Measurements from ENCODE around the gene FSTL3.

The FSTL3 gene

DNA sequence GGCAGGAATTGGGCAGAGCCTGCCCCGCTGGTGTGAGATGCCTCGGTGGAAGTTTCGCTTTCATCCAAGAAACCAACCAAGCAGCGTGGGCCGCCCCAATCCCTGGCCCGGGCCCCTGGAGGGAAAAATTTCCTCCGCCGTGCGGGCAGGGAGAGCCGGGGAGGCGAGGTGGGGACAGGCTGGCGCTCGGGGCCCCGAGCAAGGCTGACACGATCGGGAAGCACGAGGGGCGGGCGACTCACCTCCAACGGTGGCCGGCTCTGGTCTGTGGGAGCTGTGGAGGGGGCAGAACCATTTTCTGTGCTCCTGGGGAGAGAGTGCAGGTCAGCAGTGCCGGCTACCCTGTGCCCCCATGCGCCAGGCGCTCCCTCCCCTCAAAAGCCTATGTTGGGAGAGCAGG lies 24.2 kb upstream of the FSTL3 start:
- H3K4me3 ChIP-seq (ENCODE audit: low read depth, low read length), result no peak overlapping the region
- no peak for DNase-seq (ENCODE audit: low read depth, low spot score)
- TF ChIP-seq, protein P1, sequence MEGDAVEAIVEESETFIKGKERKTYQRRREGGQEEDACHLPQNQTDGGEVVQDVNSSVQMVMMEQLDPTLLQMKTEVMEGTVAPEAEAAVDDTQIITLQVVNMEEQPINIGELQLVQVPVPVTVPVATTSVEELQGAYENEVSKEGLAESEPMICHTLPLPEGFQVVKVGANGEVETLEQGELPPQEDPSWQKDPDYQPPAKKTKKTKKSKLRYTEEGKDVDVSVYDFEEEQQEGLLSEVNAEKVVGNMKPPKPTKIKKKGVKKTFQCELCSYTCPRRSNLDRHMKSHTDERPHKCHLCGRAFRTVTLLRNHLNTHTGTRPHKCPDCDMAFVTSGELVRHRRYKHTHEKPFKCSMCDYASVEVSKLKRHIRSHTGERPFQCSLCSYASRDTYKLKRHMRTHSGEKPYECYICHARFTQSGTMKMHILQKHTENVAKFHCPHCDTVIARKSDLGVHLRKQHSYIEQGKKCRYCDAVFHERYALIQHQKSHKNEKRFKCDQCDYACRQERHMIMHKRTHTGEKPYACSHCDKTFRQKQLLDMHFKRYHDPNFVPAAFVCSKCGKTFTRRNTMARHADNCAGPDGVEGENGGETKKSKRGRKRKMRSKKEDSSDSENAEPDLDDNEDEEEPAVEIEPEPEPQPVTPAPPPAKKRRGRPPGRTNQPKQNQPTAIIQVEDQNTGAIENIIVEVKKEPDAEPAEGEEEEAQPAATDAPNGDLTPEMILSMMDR (IDR thresholded peaks at IDR 0.05; ENCODE audit: low read depth, low read length), result no peak
- in situ Hi-C loops (cut with HindIII; ENCODE audit: low sequenced_read_pairs), result no loop called here

DNA sequence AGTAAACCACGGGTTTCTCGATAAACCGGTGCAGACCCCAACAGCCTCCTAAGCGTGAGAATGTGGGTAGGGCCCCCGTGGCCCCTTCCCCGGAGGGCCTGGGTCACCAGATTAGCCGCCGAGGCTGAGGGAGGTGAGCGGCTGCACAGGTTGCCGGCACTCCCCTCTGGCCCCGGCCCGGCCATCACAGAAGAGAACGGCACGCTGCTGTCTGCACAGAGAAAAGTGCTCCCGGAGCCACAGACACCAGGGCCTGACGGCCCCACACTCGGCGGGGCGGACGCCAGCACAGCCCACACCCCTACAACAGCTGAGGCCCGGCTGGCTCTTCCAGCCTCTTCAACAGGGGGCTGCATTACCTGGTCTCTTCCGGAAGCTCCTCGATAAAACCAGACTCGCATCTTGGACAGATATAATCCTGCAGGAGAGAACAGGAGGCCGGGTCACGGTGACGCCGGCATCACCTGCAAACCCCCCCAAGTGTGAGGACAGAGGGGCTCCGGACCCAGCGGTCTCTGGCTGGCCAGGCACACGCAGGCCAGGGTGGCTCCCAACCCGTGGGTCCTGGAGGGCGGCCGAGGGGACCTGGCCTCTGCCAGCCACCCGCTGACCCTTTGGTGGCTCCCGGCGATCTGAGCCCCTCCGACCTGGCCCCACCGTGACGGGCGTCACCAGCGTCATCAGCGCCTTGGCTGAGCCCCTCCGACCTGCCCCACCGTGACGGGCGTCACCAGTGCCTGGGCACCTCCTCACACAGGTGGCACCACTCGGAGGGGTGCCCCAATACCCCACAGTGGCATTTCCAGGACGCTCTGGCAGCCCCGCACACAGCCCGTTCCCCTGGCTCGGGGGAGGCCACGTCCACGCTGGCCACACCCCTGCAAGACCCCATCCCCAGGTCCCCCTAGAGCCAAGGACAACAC lies 23.5 kb upstream of the FSTL3 start:
- DNase-seq (ENCODE audit: low read depth, low spot score), result no peak
- in situ Hi-C loops (cut with HindIII; ENCODE audit: low sequenced_read_pairs), result no loop called here
- TF ChIP-seq, protein P1 (IDR thresholded peaks at IDR 0.05; ENCODE audit: low read depth, low read length), result no peak
- no peak overlapping the region for H3K4me3 ChIP-seq (ENCODE audit: low read depth, low read length)

DNA sequence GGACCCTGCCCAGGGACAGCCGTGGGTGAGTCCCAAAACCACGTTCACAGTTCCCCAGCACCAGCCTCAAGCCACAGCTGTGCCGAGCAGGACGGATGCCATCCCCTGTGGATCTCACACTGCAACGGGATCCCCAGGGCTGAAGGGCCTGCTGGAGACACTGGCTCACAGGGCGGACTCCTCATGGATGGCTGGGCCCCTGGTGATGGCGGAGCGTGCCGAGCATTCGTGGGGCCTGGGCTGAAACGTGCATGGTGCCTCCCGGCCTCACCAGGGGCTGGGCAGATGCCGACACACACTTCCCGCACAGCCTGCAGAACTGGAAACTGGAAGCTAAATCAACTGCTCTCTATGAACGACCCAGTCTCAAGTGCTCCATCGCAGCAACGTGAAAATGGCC lies 22.8 kb upstream of the FSTL3 start:
- in situ Hi-C loops (cut with HindIII; ENCODE audit: low sequenced_read_pairs), result no loop called here
- H3K4me3 ChIP-seq (ENCODE audit: low read depth, low read length), result no peak overlapping the region

DNA sequence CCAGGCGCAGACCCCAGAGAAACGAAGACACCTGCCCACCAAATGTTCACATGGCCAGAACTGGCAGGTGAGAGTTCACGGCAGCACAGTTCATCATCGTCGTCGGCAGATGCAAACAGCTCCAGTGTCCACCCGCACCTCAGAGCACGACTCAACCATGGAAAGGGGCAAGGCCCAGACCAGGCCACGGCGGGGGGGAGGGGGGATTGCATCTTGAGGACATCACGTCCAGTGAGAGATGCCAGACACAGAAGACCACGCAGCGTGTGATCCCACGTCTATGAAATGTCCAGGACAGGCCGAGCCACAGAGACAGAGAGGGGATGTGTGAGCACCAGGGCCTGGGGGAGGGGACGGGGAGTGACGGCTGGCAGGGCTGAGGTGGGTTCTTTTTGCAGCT lies 20.5 kb upstream of the FSTL3 start:
- in situ Hi-C loops (cut with HindIII; ENCODE audit: low sequenced_read_pairs), result no loop called here
- TF ChIP-seq, protein P1 (IDR thresholded peaks at IDR 0.05; ENCODE audit: low read depth, low read length), result no peak
- no peak for DNase-seq (ENCODE audit: low read depth, low spot score)
- H3K4me3 ChIP-seq (ENCODE audit: low read depth, low read length), result no peak overlapping the region

More for the DNA sequence above, 22.8 kb upstream of the FSTL3 start:
- TF ChIP-seq, protein P1 (IDR thresholded peaks at IDR 0.05; ENCODE audit: low read depth, low read length), result no peak
- DNase-seq (ENCODE audit: low read depth, low spot score), result no peak

DNA sequence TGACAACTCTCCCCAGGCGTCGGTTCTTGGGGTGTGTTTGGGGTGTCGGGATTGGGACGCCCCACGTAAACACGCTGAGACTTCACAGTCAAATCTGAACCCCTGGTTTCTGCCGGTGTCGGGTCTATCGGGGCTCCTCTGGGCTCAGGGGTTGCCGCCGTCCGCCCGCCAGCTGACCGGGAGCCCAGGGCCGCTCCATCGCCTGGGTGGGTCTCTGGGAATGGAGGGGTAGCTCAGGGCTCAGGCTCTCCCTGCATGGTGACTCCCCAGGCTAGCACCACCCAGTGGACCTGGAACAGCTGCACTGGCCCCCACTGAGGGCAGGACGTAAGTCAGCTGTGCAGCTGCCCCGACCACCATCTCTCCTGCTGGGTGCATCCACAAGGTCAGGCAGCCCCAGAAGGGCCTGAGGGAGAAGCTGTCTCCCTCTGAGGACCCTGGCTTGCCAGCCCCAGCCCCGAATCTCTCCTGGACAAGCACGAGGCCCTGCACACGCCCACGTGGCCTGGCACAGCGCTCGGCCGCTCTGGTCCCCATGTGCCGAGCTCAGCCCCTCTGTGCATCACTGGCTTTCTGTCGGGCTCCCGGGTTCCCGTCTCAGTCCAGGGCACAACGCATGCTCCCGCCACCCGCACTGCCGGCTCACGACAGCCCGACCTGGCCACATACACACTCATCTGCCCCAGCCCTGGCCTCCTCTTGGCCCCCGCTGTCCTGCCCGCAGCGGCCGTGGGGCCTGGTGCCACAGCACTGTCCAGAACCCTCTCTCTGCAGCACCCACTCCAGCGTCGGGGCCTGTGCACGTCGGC lies 19.2 kb upstream of the FSTL3 start:
- H3K4me3 ChIP-seq (ENCODE audit: low read depth, low read length), result no peak overlapping the region
- in situ Hi-C loops (cut with HindIII; ENCODE audit: low sequenced_read_pairs), result no loop called here
- TF ChIP-seq, protein P1 (IDR thresholded peaks at IDR 0.05; ENCODE audit: low read depth, low read length), result no peak
- DNase-seq (ENCODE audit: low read depth, low spot score), result no peak

DNA sequence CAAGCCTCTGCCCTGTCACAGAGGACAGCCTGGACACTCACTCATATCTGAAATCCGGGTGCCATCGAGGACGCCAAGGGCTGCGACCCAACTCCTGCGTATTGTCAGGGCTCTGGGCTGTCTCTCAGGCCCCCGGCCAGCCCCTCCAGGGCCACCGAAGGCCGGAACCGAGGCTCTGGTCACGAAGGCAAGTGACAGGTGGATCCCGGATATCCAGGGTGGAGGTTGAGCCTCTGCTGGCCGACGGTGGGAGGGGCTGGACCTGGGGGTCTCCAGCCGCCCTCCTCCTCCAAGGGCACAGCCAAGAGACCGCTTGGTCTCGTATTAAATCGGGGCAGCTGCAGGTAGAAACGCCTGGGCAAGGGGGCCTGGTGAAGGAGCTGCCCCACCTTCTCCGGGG lies 18.6 kb upstream of the FSTL3 start:
- TF ChIP-seq, protein P1 (IDR thresholded peaks at IDR 0.05; ENCODE audit: low read depth, low read length), result no peak
- in situ Hi-C loops (cut with HindIII; ENCODE audit: low sequenced_read_pairs), result no loop called here
- DNase-seq (ENCODE audit: low read depth, low spot score), result no peak
- no peak overlapping the region for H3K4me3 ChIP-seq (ENCODE audit: low read depth, low read length)
